KMS-11 (cell line): ENCODE measurements around the gene CRYM.
A peak's percentile ranks its signal among the peaks of the same experiment; 100 is the strongest.

Experiments used
- H2AFZ ChIP-seq: fragments of 200-600 bp; sonication (generic); 2 replicates; pipeline ENCODE4 v1.6.1; 2016; ENCODE audit warnings: antibody characterized with exemption, mixed run types, low read depth
- H3K27ac ChIP-seq: fragments of 200-600 bp; sonication (generic); 2 replicates; pipeline ENCODE4 v1.6.1; 2016; ENCODE audit warnings: mild to moderate bottlenecking, mixed run types
- H3K27me3 ChIP-seq: fragments of 200-600 bp; sonication (generic); 2 replicates; pipeline ENCODE4 v1.6.1; 2017; ENCODE audit warnings: mild to moderate bottlenecking, low read depth, mixed run types, moderate library complexity; ENCODE audit not compliant: insufficient read depth
- H3K36me3 ChIP-seq: fragments of 200-600 bp; sonication (generic); 2 replicates; pipeline ENCODE4 v1.6.1; 2017; ENCODE audit warnings: mild to moderate bottlenecking, mixed run types; ENCODE audit not compliant: insufficient read depth
- H3K4me1 ChIP-seq: fragments of 200-600 bp; sonication (generic); 2 replicates; pipeline ENCODE4 v1.6.1; 2016; ENCODE audit warnings: mild to moderate bottlenecking, low read depth, mixed run types; ENCODE audit not compliant: poor library complexity, severe bottlenecking
- H3K4me2 ChIP-seq: fragments of 200-600 bp; sonication (generic); 2 replicates; pipeline ENCODE4 v1.7.0; 2016; ENCODE audit warnings: mild to moderate bottlenecking, mixed run types
- H3K4me3 ChIP-seq: fragments of 200-600 bp; sonication (generic); IDR thresholded peaks from 2 replicates; pipeline ENCODE4 v1.6.1; 2017; ENCODE audit warnings: low read depth, low read length, mixed read lengths; ENCODE audit not compliant: insufficient read depth
- H3K79me2 ChIP-seq: fragments of 200-600 bp; sonication (generic); 2 replicates; pipeline ENCODE4 v1.6.1; 2016; ENCODE audit warnings: low read depth, mixed run types; ENCODE audit not compliant: insufficient read depth
- H3K9ac ChIP-seq: fragments of 200-600 bp; sonication (generic); 2 replicates; pipeline ENCODE4 v1.6.1; 2016; ENCODE audit warnings: mild to moderate bottlenecking, mixed run types
- H4K20me1 ChIP-seq: fragments of 200-600 bp; sonication (generic); 2 replicates; pipeline ENCODE4 v1.6.1; 2016; ENCODE audit warnings: mild to moderate bottlenecking, mixed run types; ENCODE audit not compliant: insufficient read depth
- TF ChIP-seq, protein P1 (sequence below): fragments of 200-600 bp; sonication (generic); conservative IDR thresholded peaks from 2 replicates; pipeline ENCODE4 v1.6.1; 2017; ENCODE audit warnings: low read depth, mild to moderate bottlenecking, antibody characterized with exemption, low read length, moderate library complexity, mixed read lengths

CRYM gene

DNA sequence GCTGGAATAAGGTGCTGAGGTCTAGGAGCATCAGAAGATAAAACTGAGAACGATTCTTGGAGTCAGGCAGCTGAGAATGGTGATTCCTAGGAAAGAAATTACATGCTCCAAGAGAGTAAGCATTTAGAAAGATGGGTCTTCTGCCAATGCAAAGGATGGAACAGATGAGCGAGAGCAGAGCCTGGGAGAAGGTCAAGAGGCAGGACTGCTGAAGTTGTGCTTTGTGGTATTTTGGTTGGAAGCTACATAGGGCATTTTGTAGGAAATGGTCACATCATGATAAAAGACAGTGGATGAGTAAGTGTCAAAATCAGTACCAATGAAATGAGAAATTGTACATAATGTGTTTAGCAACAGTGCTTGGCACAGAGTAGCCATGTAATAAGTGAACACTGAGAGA, 1.4 kb upstream of the CRYM start:
- Histone ChIP-seq H3K4me3 (no peak overlapping the region), H3K36me3 (no peaks in the 10 kb centered on the region), H3K9ac (no peak overlapping the region), H2AFZ (no peak overlapping the region), H3K27ac (no peak overlapping the region), H4K20me1 (no peaks in the 10 kb centered on the region), H3K4me2 (no peak overlapping the region), H3K79me2 (no peaks in the 10 kb centered on the region), H3K4me1 (no peaks in the 10 kb centered on the region), H3K27me3 (no peaks in the 10 kb centered on the region)
- TF ChIP-seq, protein P1, sequence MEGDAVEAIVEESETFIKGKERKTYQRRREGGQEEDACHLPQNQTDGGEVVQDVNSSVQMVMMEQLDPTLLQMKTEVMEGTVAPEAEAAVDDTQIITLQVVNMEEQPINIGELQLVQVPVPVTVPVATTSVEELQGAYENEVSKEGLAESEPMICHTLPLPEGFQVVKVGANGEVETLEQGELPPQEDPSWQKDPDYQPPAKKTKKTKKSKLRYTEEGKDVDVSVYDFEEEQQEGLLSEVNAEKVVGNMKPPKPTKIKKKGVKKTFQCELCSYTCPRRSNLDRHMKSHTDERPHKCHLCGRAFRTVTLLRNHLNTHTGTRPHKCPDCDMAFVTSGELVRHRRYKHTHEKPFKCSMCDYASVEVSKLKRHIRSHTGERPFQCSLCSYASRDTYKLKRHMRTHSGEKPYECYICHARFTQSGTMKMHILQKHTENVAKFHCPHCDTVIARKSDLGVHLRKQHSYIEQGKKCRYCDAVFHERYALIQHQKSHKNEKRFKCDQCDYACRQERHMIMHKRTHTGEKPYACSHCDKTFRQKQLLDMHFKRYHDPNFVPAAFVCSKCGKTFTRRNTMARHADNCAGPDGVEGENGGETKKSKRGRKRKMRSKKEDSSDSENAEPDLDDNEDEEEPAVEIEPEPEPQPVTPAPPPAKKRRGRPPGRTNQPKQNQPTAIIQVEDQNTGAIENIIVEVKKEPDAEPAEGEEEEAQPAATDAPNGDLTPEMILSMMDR, result no peak

DNA sequence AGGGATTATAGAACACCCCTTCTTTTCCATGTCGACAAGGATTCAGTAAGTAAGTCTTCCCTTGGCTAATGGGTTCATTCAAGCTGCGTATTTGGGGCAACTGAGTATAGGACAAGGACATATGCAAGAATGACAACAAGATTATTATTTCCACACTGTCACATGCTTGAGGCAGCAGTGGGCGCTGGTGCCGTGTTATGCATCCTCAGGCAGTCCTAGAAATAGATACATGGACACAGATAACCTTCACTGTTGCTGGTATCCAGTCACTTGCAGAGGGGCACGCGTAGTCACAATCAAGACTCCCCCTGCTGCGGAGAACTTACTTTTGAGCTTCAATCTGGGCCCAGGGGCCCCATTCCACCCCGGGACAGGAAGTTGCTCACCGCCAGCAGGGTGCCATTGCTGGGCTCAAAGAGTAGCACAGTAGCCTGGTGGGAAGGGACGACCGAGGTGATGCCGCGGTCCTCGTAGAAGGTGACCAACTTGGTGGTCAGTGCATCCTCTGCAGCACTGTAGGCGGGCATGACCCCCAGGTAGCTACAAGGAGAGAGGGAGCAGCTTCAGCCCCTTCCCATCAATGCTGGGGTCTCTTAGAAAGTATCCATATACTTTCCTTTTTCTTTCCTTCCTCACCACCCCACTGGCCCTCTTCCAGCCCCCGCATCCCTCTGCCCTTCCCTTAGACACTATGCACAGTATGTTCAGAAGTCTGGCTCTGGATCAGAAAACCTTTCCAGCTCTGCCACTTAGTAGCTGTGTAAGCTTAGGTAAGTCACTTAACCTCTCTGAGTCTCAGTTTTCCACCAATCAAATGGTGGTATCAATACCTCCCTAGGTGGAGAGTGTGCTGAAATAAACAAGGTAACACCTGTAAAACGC, 804 bp downstream of the CRYM start:
- TF ChIP-seq, protein P1, result no peak
- Histone ChIP-seq H4K20me1 (no peaks in the 10 kb centered on the region), H3K4me3 (no peak overlapping the region), H3K79me2 (no peaks in the 10 kb centered on the region), H3K27me3 (no peaks in the 10 kb centered on the region), H2AFZ (peak overlapping the region; percentile 82; the same call in 1 of the 2 replicates), H3K9ac (no peak overlapping the region), H3K36me3 (no peaks in the 10 kb centered on the region), H3K4me1 (no peaks in the 10 kb centered on the region), H3K27ac (no peak overlapping the region), H3K4me2 (no peak overlapping the region; the same call in 1 of the 2 replicates)

DNA sequence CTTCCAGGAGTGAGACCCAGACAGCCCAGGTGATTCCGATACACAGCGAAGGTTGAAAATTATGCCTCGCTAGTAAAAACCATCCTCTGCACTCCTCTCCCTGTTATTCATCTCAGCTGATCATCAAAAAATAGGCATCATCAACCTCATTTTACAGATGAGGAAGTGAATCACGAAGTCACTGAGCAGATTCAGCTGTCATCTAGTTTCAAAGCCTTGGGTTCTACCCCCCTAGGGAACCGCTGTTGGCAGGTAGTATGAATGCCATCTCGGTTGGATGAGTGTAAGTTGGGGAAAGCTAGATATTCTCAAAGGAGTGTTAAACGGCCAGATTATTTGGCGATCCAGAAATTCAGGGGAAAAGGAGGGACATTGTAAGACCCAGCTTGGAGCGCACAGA, 2.0 kb downstream of the CRYM start:
- no peaks in the 10 kb centered on the region for H3K79me2 ChIP-seq
- H3K9ac ChIP-seq, result no peak overlapping the region
- no peak overlapping the region for H3K27ac ChIP-seq
- no peak overlapping the region for H3K4me3 ChIP-seq
- no peak overlapping the region for H2AFZ ChIP-seq
- no peaks in the 10 kb centered on the region for H3K36me3 ChIP-seq
- no peak overlapping the region for H3K4me2 ChIP-seq
- H3K27me3 ChIP-seq, result no peaks in the 10 kb centered on the region
- no peaks in the 10 kb centered on the region for H3K4me1 ChIP-seq
- H4K20me1 ChIP-seq, result no peaks in the 10 kb centered on the region
- TF ChIP-seq, protein P1, result no peak

DNA sequence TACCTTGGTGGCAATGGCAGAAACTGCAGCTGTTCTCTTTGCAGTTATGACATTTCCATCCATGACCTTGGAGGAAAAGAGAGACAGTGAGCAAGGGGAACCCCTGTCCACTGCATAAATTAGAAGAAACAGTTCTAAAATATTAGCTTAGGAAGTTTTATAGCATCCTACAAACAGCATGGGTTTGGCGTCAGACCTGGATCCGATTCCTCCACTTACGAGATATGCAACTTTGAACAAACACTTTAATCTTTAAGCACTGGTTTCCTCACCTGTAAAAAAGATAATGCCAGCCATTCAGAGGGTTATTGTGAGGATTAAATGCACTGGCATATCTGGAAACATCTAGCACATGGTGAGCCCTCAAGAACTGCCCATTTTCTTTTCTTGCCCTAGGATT, 2.6 kb downstream of the CRYM start:
- H3K36me3 ChIP-seq, result no peaks in the 10 kb centered on the region
- no peaks in the 10 kb centered on the region for H3K4me1 ChIP-seq
- H3K4me3 ChIP-seq, result no peak overlapping the region
- TF ChIP-seq, protein P1, result no peak
- H3K27me3 ChIP-seq, result no peaks in the 10 kb centered on the region
- H3K79me2 ChIP-seq, result no peaks in the 10 kb centered on the region
- H2AFZ ChIP-seq, result no peak overlapping the region
- H4K20me1 ChIP-seq, result no peaks in the 10 kb centered on the region
- H3K4me2 ChIP-seq, result no peak overlapping the region
- no peak overlapping the region for H3K9ac ChIP-seq
- no peak overlapping the region for H3K27ac ChIP-seq
